GM18951 (cell line): ENCODE data around the gene ATP4B.

ENCODE experiments used
- POLR2A ChIP-seq: IDR thresholded peaks from 4 replicates; pipeline ENCODE4 v1.6.1; 2011; ENCODE audit warnings: mild to moderate bottlenecking; ENCODE audit not compliant: insufficient read length, insufficient read depth; ENCODE audit errors: extremely low read depth
- in situ Hi-C: fragments of 300-500 bp; cut with MboI; formaldehyde crosslinking; loops from one replicate; pipeline ENCODE4 v1.12.0; 2022; ENCODE audit warnings: low sequenced_read_pairs, mixed read lengths, inconsistent platforms; ENCODE audit not compliant: unreplicated experiment

The ATP4B gene

DNA sequence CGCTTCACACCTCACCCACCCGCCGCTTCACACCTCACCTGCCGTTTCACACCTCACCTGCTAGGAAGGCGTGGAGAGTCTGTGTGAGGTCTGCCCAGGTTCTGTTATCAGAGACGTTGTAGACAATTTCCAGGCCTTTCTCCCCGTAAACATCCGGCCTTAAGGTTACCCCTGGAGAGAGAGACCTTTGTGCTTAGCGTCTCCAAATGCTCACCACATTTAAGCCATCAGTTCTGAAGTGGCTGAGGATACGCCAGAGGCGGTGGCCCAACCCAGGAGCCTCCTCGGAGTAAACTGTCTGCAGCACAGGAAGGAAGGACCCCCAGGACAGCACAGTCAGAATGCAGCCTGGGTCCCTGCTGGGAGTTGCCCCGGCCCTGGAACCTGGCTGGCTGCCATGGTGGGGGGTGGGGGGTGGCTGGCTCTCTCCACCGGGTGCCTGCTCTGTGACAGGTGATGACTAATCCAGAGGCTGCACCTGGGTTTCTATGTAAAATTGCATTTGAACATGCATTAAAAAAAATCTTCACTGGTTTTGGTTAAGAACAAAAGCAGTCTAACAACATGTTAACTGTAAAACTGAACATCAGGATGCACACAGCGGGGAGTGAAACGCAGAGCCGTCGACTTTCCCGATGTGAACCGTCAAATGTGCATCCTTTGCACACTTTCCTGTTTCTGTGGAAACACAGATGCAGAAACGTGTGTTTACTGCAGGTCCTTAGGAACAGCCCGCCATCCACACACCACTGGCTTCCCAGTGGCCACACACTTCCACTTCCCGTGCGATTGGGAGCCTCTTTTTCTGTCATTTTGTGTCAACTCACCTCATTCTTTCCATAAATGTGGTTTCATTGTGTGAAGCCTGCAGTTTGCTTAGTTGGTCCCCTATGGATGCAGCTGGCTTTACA is 4.5 kb downstream of the ATP4B start:
- no peak for TF ChIP-seq POLR2A
- in situ Hi-C loops = no loop called here

DNA sequence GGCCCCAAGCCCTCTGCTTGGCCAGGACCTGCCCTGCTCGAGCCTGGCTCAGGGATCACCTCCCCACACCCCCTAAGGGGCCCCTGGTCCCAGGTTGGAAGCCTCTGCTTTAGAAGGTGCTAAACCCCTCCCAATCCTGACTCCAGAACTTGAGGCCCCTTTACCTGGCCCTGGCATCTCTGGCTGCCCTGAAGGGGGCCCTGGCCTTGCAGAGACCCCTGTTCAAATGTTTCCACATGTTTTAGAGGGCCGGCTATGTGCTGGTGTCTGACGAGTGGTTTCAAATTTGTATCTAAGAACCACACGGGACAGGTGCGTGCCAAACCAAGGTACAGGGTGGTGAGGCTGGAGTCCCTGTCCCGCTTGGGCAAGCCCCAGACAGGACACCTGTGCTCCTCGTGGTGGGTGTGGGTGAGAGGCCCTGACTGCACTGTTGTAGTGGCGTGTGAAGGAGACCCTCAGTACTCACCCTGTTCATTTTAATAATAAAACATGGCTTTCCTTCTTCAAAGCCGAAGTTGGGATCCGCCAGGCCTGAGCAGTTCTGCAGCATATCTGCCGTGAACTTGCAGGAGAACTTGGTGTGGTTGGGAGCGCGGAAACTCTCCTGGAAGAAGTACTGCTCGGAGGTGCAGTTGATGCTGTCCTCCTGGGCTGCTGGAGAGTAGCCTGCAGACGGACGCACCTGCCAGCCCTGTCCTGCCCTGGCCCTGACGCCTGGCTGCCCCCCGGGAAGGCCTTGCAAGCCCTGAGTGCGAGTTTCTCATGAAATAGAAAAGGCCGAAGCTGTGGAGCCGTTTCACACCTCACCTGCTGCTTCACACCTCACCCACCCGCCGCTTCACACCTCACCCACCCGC is 5.4 kb downstream of the ATP4B start:
- TF ChIP-seq POLR2A = no peak
- in situ Hi-C loops = no loop called here

DNA sequence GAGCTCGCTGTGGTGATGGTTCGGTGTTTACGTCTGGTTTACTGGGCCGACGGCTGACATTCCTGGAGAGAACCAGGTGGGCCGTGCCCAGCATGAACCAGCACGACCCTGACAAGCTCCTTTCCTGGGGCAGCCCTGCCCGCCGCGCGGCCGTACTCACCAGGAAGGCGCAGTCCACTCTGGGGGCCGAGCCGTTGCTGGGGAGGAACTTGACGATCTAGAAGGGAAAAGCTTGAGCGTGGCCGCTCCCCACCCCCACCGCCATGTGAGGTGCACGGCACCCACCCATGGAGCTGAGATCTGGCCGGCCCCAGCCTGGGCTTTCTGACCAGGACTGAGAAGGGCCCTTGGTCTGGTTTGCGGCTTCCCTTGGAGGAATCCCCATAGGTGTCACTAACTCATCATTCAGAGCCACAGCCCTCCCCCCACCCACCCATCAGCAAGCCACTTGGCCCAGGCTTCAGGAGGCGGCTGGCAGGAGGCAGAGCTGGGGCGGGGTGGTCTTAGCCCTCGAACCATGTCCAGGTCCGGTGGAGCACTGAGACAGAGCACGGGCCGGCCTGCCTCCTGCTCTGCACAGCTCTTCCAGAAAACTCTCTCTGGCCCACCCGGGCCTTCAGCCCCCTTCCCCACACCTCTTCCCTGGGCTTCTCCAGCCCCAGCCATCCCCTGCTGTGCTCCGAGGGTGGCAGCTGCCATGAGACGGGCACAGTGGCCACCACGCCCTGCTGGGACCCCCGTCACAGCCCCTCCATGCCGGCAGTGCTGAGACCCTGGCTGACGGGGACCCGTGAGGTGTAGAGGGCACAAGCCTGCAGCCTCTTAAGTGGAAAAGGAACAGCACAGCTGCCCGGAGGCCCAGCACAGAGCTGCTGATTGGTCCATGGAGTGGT is 6.2 kb downstream of the ATP4B start:
- in situ Hi-C loops = no loop called here

DNA sequence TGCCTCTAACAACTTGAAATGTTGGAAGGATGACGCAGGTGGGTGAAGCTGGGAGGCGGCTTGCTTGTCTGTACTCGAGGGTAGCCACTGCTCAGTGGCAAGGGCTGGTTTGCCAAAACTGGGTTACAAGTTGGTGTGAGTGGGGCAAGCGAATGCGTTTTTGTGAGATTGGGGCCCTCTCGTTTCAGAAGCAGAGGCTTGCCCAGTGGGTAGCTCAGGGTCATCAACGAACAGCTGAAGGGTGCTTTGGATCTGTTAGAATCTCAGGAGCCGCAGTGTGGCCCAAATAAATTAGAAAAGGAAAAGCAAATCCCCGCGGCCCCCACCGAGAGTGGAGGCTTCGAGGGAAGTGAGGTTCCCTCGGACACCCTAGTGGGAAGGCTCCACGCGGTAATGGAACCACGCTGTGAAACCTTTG is 7.3 kb downstream of the ATP4B start:
- in situ Hi-C loops = no loop called here
- no peak for TF ChIP-seq POLR2A

More for the DNA sequence above, 6.2 kb downstream of the ATP4B start:
- no peak for TF ChIP-seq POLR2A

GRCh38 chr13:113650275-113650674 is 7.7 kb downstream of the ATP4B start:
- TF ChIP-seq POLR2A = no peak
- in situ Hi-C loops = no loop called here

DNA sequence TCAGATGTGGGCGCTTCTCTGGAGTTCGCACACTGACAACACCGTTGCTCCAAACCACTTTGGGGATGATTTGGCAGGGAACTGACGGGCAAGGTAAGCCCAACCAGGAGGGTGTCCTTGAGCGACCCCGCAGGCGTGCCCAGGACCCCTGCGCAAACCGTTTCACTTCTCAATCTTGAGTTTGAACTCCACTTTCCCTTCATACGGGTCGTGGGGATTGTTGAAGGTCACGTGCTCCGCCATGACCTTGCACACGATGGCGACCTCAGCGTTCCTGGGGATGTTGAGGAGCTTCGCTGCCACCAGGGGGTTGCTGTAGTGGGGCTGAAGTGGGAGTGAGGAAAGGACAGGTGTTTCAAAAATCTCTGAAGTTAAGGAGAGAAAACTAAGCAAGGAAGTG is 8.8 kb downstream of the ATP4B start:
- in situ Hi-C loops = no loop called here
- no peak for TF ChIP-seq POLR2A

DNA sequence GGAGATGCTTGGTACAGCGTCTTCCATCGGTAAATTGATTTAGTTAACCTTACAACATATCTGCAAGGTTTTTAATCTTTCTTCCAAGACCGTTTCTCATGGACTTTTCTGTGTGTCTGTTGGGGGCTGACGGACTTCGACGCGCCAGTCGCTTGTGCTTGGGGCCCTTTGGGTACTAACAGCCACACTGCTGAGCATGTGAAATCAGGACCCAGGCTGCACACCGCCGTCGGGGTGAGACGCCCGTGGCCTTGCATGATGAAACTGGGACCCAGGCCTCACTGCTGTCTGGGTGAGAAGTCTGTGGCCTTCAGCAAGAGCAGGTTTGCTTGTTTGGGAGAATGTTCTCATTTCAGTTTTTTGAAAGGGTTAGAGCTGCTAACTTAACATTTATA is 9.8 kb downstream of the ATP4B start:
- in situ Hi-C loops = no loop called here
- TF ChIP-seq POLR2A = no peak

GRCh38 chr13:113647351-113648215 is 10.4 kb downstream of the ATP4B start:
- no peak for TF ChIP-seq POLR2A
- in situ Hi-C loops = no loop called here

GRCh38 chr13:113646921-113647340 is 11.1 kb downstream of the ATP4B start:
- TF ChIP-seq POLR2A = no peak
- in situ Hi-C loops = no loop called here

- TF ChIP-seq POLR2A = no peak
- in situ Hi-C loops = no loop called here
These were observed 11.6 kb downstream of the ATP4B start for GRCh38 chr13:113646376-113646775.

DNA sequence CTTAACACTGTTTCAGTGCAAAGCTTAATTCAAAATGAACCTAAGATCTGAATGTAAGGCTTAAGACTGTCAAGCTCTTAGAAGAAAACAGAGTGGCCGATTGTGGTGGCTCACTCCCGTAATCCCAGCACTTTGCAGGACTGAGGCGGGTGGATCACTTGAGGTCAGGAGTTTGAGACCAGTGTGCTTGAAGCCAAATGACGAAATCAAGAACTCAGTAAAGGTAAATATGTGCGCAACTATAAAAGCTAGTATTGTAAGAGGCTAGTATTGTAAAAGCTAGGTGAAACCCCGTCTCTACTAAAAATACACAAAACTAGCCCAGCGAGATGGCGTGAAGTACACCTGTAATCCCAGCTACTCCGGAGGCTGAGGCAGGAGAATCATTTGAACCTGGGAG is 12.7 kb downstream of the ATP4B start:
- TF ChIP-seq POLR2A = no peak
- in situ Hi-C loops = no loop called here

DNA sequence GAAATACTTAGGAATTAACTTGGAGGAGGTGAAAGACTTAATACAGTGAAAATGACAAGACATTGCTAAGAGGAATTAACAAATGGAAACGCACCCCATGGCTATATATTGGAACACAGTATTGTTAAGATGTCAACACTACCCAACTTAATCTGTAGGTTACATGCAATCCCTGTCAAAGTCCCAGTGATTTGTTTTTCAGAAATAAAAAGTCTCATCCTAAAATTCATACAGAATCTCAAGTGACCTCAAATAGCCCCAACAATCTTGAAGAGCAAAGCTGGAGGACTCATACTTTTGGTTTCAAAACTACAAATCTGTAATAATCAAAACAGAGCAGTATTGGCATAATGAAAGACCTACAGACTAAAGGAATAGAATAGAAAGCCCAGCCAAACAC is 13.2 kb downstream of the ATP4B start:
- no peak for TF ChIP-seq POLR2A
- in situ Hi-C loops = no loop called here
